HG02885 (cell line): ENCODE results near the gene BSDC1.
"Not testable (repeated sequence)": the region's sequence is repeated elsewhere in the genome, so short reads cannot be mapped to it uniquely, and the experiment has no call there.

Experiments used
- ATAC-seq: cut with Tn5 transposase; IDR thresholded peaks from one replicate; pipeline ENCODE4 v1.9.1; 2021; ENCODE audit warnings: mild to moderate bottlenecking; ENCODE audit not compliant: unreplicated experiment, poor library complexity

BSDC1 gene, protein sequence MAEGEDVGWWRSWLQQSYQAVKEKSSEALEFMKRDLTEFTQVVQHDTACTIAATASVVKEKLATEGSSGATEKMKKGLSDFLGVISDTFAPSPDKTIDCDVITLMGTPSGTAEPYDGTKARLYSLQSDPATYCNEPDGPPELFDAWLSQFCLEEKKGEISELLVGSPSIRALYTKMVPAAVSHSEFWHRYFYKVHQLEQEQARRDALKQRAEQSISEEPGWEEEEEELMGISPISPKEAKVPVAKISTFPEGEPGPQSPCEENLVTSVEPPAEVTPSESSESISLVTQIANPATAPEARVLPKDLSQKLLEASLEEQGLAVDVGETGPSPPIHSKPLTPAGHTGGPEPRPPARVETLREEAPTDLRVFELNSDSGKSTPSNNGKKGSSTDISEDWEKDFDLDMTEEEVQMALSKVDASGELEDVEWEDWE

GRCh38 chr1:32394141-32394889 is at the start of gene BSDC1:
Gene BSDC1 (minus strand): TSS chr1:32394441. CDS start chr1:32394414, 27 bp downstream.
- ATAC-seq, result peak; percentile 95

DNA sequence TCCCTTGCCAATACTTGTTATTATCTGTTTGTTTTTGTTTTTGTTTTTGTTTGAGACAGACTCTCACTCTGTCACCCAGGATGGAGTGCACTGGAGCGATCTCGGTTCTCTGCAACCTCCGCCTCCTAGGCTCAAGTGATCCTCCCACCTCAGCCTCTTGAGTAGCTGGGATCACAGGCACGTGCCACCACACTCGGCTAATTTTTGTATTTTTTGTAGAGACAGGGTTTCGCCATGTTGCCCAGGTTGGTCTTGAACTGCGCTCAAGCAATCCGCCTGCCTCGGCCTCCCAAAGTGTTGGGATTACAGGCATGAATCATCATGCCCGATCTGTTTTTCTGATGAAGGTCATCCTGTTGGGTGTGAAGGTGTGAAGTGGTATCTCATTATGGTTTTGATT is 47.2 kb upstream of the BSDC1 start:
- ATAC-seq, result not testable (repeated sequence)

GRCh38 chr1:32438777-32439176 is 44.5 kb upstream of the BSDC1 start:
- ATAC-seq, result not testable (repeated sequence)

DNA sequence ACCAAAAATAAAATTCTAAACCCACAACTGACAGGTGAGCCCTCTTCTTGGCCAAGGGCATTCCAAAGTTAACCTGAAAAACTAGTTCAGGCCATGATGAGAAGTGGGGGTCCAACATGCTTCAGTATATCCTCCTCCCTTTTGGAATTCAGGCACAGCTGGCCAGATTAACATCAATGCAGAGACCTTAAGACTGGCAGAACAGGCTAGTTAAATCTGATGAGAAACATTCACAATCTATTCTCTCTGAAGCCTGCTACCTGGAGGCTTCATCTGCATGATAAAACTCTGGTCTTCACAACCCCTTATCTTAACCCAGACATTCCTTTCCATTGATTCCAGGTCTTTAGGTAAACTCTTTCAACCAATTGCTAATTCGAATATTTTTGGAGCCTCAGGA is 43.9 kb upstream of the BSDC1 start:
- no peak for ATAC-seq

DNA sequence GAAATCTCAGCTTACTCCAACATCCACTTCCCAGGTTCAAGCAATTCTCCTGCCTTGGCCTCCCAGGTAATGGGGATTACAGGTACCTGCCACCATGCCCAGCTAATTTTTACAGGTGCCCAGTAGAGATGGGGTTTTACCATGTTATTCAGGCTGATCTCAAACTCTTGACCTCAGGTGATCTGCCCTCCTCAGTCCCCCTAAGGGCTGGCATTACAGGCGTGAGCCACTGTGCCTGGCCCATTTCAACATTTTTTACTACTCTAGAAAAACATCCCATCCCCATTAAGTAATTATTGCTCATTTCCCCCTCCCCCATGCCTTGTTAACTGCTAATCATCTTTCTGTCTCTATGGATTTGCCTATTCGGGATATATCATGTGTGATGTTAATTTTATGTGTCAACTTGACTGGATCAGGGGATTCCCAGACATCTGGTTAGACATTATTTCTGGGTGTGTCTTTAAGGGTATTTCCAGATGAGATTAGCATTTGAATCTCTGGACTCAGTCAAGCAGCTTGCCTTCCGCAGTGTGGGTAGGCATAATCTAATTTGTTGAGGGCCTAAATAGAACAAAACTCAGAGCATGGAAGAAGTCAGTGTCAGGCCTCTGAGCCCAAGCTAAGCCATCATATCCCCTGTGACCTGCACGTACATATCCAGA is 37.6 kb upstream of the BSDC1 start:
- no peak for ATAC-seq

GRCh38 chr1:32427264-32427963 is 33.2 kb upstream of the BSDC1 start:
- no peak for ATAC-seq

- no peak for ATAC-seq
These were observed 32.4 kb upstream of the BSDC1 start for GRCh38 chr1:32426489-32427255.

GRCh38 chr1:32421775-32422174 is 27.5 kb upstream of the BSDC1 start:
- no peak for ATAC-seq

DNA sequence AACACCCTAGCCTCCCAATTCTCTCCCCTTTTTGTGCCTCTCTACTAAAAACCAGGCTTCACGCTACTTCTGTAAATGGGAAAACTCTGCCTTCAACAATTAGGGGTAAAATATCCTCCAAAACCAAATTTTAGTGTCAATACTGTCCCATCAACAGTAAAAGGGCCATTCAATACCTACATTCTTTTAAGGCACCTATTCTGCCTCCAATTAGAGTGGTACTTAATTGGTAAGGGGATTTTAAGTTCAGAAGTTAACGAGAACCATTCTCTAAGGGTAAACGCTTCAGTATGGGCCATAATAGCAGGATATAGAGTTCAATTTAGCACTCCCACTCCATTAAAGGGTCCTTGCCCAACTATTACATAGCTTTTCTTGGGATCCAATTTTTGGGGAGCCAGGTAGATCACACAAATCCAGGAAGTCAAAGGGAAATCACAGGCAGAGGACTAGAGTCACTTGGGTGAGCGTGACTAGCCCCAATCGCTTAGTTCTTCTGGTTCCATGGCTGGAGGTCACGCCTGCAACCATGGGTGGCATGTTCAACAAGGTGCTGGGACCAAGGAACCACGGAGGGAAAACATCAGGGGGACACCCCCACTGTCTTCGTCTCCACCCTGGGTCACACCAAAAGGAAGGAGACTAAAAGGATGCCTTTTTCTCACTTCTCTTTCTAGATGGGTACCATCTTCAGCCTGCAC is 20.1 kb upstream of the BSDC1 start:
- no peak for ATAC-seq

- ATAC-seq, result no peak
These were observed 19.4 kb upstream of the BSDC1 start for GRCh38 chr1:32413507-32414185.

- ATAC-seq, result no peak
These were observed 17.0 kb upstream of the BSDC1 start for GRCh38 chr1:32411261-32411660.

DNA sequence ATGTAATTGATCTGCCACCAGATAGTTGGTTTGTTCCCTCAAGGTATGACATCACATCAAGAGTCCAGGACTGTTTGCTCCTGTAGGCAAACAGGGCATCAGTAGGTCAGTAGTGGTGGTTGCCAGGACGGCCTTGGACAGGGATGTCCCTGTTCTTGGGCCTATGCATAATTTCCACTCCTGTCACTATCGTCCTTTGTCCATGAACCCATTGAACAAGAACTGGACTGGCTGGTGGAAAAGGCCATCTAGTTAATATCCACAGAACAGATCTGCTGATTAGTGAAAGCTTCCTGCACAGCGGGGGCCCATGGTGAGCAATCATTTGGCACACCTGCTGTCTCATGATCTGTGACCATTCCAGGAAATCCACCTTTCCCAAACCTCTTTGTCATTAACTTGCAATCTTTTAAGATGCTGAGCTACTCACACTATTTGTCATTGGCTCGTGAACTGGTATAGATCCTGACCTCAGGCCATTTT is 12.4 kb upstream of the BSDC1 start:
- ATAC-seq, result no peak

- no peak for ATAC-seq
These were observed 11.6 kb upstream of the BSDC1 start for GRCh38 chr1:32405672-32406467.

DNA sequence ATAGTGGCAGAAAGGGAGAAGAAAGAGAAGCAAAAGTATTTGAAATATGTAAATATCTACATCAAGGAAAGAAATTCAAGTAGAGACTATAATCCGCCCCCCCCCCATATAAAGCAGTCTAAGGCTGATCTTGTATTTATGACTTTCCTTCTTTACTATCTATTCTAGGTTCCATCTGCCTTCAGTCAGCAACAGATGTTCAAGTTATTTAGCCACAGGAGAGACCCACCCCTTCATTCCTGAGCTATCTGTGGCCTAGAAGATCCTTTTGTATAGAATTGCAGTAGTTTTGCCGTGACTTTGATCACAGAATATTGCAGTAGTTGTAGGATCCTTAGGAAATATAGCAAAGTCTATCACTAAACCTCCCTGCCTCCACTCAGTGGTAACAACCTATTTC is 10.7 kb upstream of the BSDC1 start:
- ATAC-seq, result no peak

- no peak for ATAC-seq
These were observed 6.8 kb upstream of the BSDC1 start for GRCh38 chr1:32400876-32401631.

GRCh38 chr1:32399843-32400242 is 5.6 kb upstream of the BSDC1 start:
- ATAC-seq, result no peak

DNA sequence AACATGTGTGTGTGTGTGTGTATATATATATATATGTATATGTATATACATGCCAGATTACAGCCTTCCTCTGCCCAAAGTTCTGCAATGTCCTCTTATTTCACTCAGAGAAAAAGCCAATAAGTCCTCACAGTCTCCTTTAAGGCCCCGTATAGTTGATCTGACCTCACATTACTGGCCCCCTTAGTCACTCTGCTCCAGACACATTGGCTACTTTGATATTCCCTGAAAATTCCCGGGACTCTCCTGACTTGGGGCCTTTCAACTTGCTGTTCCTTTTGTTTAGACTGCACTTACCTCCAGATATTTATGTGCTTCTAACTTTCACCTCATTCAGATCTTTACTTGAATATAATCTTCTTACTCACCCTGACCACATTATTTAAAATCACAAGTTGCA is 4.2 kb upstream of the BSDC1 start:
- no peak for ATAC-seq
